ENCODE results near the gene PMM1.

PMM1 gene

DNA sequence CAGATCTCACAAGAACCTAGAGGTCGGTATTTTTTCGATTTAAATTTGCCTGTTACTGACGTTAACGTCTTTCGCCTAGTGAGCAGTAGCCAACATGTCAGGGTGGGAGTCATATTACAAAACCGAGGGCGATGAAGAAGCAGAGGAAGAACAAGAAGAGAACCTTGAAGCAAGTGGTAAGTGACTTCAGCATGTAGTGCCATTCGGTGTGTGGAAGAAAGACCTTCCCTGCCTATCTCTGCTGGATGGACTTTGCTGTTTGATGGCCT lies 32.2 kb upstream of the PMM1 start:
- peak overlapping the region; percentile 99 for H3K4me3 ChIP-seq (ENCODE audit: low read length)
- no peaks in the 10 kb centered on the region for H3K9me2 ChIP-seq (replicated peaks; ENCODE audit: control insufficient read depth, low read length)
- no peaks in the 10 kb centered on the region; the same call in 1 of the 2 replicates for H3F3A ChIP-seq (ENCODE audit: control insufficient read depth, insufficient read depth)
- no peaks in the 10 kb centered on the region for H3K9me3 ChIP-seq (ENCODE audit: control insufficient read depth, insufficient read depth, low read length)
- H3K4me2 ChIP-seq (ENCODE audit: low read length), result peak overlapping the region; percentile 90
- H3K79me2 ChIP-seq (ENCODE audit: control insufficient read depth, low read length), result peaks cover 94% of the 10 kb centered on the region
- peaks cover 75% of the 10 kb centered on the region for H3K36me3 ChIP-seq (ENCODE audit: control insufficient read depth, low read length)
- H3K4me1 ChIP-seq (ENCODE audit: control insufficient read depth, low read length), result peaks cover 34% of the 10 kb centered on the region
- peaks cover 7% of the 10 kb centered on the region; the same call in 1 of the 2 replicates for H4K20me1 ChIP-seq (ENCODE audit: control insufficient read depth, insufficient read depth, low read depth, low read length)
- H3K27me3 ChIP-seq (ENCODE audit: control insufficient read depth, low read length), result no peaks in the 10 kb centered on the region
- TF ChIP-seq CTCF (IDR thresholded peaks at IDR 0.05; ENCODE audit: low read depth, low read length, poor library complexity, severe bottlenecking) (no peak), EZH2phosphoT487 (IDR thresholded peaks at IDR 0.05; ENCODE audit: borderline replicate concordance, low read length) (no peak)
- H3K27ac ChIP-seq (ENCODE audit: low read depth, low read length), result peak overlapping the region; percentile 84

DNA sequence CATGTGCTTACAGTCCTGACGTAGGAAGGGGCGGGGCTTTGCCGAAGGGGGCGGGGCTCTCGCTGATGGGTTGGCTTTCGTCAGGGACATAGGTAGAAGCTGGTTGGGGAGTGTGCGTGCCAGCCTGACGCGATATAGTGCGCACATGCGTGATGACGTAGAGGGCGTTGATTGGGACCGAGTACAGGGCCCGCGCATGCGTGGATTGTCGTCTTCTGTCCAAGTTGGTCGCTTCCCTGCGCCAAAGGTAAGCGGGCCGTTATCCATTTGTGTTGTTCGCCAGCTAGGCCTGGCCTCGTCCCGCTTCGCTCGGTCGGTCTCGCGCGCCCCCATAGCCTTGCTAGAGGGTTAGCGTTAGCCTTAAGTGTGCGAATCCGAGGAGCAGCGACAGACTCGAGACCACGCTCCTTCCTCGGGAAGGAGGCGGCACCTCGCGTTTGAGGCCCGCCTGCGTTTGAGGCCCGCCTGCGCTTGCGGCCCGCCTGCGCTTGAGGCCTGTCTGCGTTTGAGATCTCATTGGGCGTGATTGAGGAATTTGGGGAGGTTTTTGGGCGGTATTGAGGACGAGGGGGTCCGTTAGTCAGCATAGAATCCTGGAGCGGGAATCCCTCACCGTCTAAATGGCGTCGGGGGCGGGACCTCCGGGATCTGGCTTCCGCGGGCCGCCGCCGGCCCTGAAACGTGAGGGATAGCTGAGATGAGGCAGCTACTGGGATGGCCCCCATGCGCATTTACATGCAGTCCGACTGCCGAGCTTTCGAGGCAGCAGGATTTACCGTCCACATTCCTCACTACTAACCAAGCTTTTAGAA lies 31.7 kb upstream of the PMM1 start, which contains the start of gene XRCC6:
Gene XRCC6 (plus strand): TSS at position 197 of the 812 bp plus-strand sequence. CDS start 710 bp downstream, outside the sequence.
- peaks cover 37% of the 10 kb centered on the region for H3K4me1 ChIP-seq (ENCODE audit: control insufficient read depth, low read length)
- H3K4me3 ChIP-seq (ENCODE audit: low read length), result peak within 1 kb of the TSS; percentile 99
- peak within 1 kb of the TSS; percentile 91 for H3K4me2 ChIP-seq (ENCODE audit: low read length)
- no peaks in the 10 kb centered on the region; the same call in 1 of the 2 replicates for H3F3A ChIP-seq (ENCODE audit: control insufficient read depth, insufficient read depth)
- no peak for TF ChIP-seq EZH2phosphoT487 (IDR thresholded peaks at IDR 0.05; ENCODE audit: borderline replicate concordance, low read length)
- no peak for TF ChIP-seq CTCF (IDR thresholded peaks at IDR 0.05; ENCODE audit: low read depth, low read length, poor library complexity, severe bottlenecking)
- no peaks in the 10 kb centered on the region for H3K27me3 ChIP-seq (ENCODE audit: control insufficient read depth, low read length)
- H3K9me3 ChIP-seq (ENCODE audit: control insufficient read depth, insufficient read depth, low read length), result no peaks in the 10 kb centered on the region
- peaks cover 76% of the 10 kb centered on the region for H3K36me3 ChIP-seq (ENCODE audit: control insufficient read depth, low read length)
- H4K20me1 ChIP-seq (ENCODE audit: control insufficient read depth, insufficient read depth, low read depth, low read length), result peaks cover 7% of the 10 kb centered on the region; the same call in 1 of the 2 replicates
- peak within 1 kb of the TSS; percentile 84 for H3K27ac ChIP-seq (ENCODE audit: low read depth, low read length)
- peaks cover 94% of the 10 kb centered on the region for H3K79me2 ChIP-seq (ENCODE audit: control insufficient read depth, low read length)
- no peaks in the 10 kb centered on the region for H3K9me2 ChIP-seq (replicated peaks; ENCODE audit: control insufficient read depth, low read length)

DNA sequence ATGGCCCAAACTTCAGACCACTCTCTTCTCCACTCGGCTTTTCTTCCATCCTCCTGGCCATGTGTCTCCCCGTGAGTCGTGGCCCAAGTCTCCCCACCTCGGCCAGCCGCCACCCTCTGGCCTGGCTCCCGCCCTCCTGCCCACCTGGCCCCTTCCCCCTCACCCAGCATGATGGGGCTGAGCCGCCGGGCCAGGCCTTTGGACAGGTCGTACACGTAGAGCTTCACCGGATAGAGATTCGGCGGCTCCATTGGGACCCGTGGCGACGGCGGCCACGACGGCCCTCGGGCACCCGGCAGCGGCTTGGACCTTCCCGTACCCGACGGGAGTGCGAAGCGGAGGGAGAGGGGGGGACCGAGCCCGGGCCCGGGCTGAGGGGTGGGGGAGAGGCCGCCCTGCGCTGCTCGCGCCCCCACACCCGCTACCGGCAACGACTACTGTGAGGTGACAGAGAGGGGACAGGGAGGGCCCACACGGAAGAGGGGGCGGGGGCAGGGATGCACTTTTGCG lies 31.0 kb upstream of the PMM1 start, which contains the start of gene DESI1:
Gene DESI1 (minus strand): TSS at position 455 of the 510 bp plus-strand sequence. CDS start 204 bp downstream, at position 251.
- Histone ChIP-seq H3K27me3 (ENCODE audit: control insufficient read depth, low read length) (no peaks in the 10 kb centered on the region), H3K79me2 (ENCODE audit: control insufficient read depth, low read length) (peaks cover 94% of the 10 kb centered on the region), H3K9me2 (replicated peaks; ENCODE audit: control insufficient read depth, low read length) (no peaks in the 10 kb centered on the region), H3K4me1 (ENCODE audit: control insufficient read depth, low read length) (peaks cover 37% of the 10 kb centered on the region), H3K36me3 (ENCODE audit: control insufficient read depth, low read length) (peaks cover 71% of the 10 kb centered on the region), H3K4me2 (ENCODE audit: low read length) (peak within 1 kb of the TSS; percentile 91), H3K4me3 (ENCODE audit: low read length) (peak within 1 kb of the TSS; percentile 99), H4K20me1 (ENCODE audit: control insufficient read depth, insufficient read depth, low read depth, low read length) (peaks cover 7% of the 10 kb centered on the region; the same call in 1 of the 2 replicates), H3F3A (ENCODE audit: control insufficient read depth, insufficient read depth) (no peaks in the 10 kb centered on the region; the same call in 1 of the 2 replicates), H3K27ac (ENCODE audit: low read depth, low read length) (peak within 1 kb of the TSS; percentile 84), H3K9me3 (ENCODE audit: control insufficient read depth, insufficient read depth, low read length) (no peaks in the 10 kb centered on the region)
- no peak for TF ChIP-seq EZH2phosphoT487 (IDR thresholded peaks at IDR 0.05; ENCODE audit: borderline replicate concordance, low read length)
- no peak for TF ChIP-seq CTCF (IDR thresholded peaks at IDR 0.05; ENCODE audit: low read depth, low read length, poor library complexity, severe bottlenecking)
